Activated T-cell treated with anti-CD3 and anti-CD28 coated beads, Interleukin-2, amount 50 U/mL, for 1 hour (primary cell): ENCODE measurements around the gene TTLL5.
"Not testable (repeated sequence)": the region's sequence is repeated elsewhere in the genome, so short reads cannot be mapped to it uniquely, and the experiment has no call there.

Source experiments
- DNase-seq: peaks from one replicate; pipeline ENCODE4 v3.0.0-alpha.2; 2020

The TTLL5 gene

GRCh38 chr14:75837151-75837787 lies 176.2 kb downstream of the TTLL5 start:
- DNase-seq, result no peak

GRCh38 chr14:75840911-75841310 lies 179.9 kb downstream of the TTLL5 start:
- DNase-seq, result no peak

GRCh38 chr14:75842551-75842950 lies 181.5 kb downstream of the TTLL5 start:
- DNase-seq, result no peak

- DNase-seq, result no peak
These were observed 183.4 kb downstream of the TTLL5 start for GRCh38 chr14:75844486-75844885.

GRCh38 chr14:75845136-75845804 lies 184.2 kb downstream of the TTLL5 start:
- no peak for DNase-seq

- DNase-seq, result not testable (repeated sequence)
These were observed 185.6 kb downstream of the TTLL5 start for GRCh38 chr14:75846694-75847093.

- no peak for DNase-seq
These were observed 186.5 kb downstream of the TTLL5 start for GRCh38 chr14:75847584-75847983.

- DNase-seq, result no peak
These were observed 187.3 kb downstream of the TTLL5 start for GRCh38 chr14:75848167-75848913.

GRCh38 chr14:75849300-75849895 lies 188.4 kb downstream of the TTLL5 start:
- no peak for DNase-seq

- no peak for DNase-seq
These were observed 190.5 kb downstream of the TTLL5 start for GRCh38 chr14:75851574-75851866.

GRCh38 chr14:75854111-75854799 lies 193.2 kb downstream of the TTLL5 start:
- DNase-seq, result no peak

GRCh38 chr14:75857199-75857598 lies 196.2 kb downstream of the TTLL5 start:
- no peak for DNase-seq

- no peak for DNase-seq
These were observed 197.3 kb downstream of the TTLL5 start for GRCh38 chr14:75858362-75858761.

- no peak for DNase-seq
These were observed 198.7 kb downstream of the TTLL5 start for GRCh38 chr14:75859746-75860145.

GRCh38 chr14:75860561-75861160 lies 199.6 kb downstream of the TTLL5 start:
- DNase-seq, result no peak

- DNase-seq, result no peak
These were observed 200.1 kb downstream of the TTLL5 start for GRCh38 chr14:75861161-75861621.

GRCh38 chr14:75863221-75863620 lies 202.2 kb downstream of the TTLL5 start:
- no peak for DNase-seq

GRCh38 chr14:75864352-75864751 lies 203.3 kb downstream of the TTLL5 start:
- DNase-seq, result no peak

- DNase-seq, result no peak
These were observed 204.5 kb downstream of the TTLL5 start for GRCh38 chr14:75865531-75865930.

- no peak for DNase-seq
These were observed 205.9 kb downstream of the TTLL5 start for GRCh38 chr14:75866970-75867369.

GRCh38 chr14:75871181-75871880 lies 210.3 kb downstream of the TTLL5 start:
- DNase-seq, result no peak

GRCh38 chr14:75875958-75876357 lies 214.9 kb downstream of the TTLL5 start:
- DNase-seq, result no peak
